Hepatocyte (in vitro differentiated cells): ENCODE results near the gene LY86.

Experiments used
- EZH2 ChIP-seq: fragments of 200-600 bp; sonication (generic); IDR thresholded peaks from 2 replicates; pipeline ENCODE4 v1.6.1; 2016; ENCODE audit warnings: antibody characterized with exemption, mild to moderate bottlenecking, borderline replicate concordance
- EZH2phosphoT487 ChIP-seq: fragments of 200-600 bp; sonication (generic); IDR thresholded peaks from one replicate; pipeline ENCODE4 v1.6.1; 2018; ENCODE audit warnings: antibody characterized with exemption, mild to moderate bottlenecking, low read depth, moderate library complexity; ENCODE audit not compliant: unreplicated experiment, severe bottlenecking

GRCh38 chr6:6570929-6571671, 17.4 kb upstream of the LY86 start:
- no peak for TF ChIP-seq EZH2
- no peak for TF ChIP-seq EZH2phosphoT487
